22Rv1 (cell line): ENCODE data around the gene TIGIT.

Experiments used
- ZFX ChIP-seq: fragments of 450-650 bp; IDR thresholded peaks from 2 replicates; pipeline ENCODE4 v1.6.1; 2017; ENCODE audit warnings: antibody characterized with exemption, borderline replicate concordance
- TF ChIP-seq, protein P1 (sequence below): fragments of 450-650 bp; IDR thresholded peaks from 2 replicates; pipeline ENCODE4 v1.5.1; 2017; ENCODE audit warnings: mild to moderate bottlenecking

- TF ChIP-seq, protein P1, sequence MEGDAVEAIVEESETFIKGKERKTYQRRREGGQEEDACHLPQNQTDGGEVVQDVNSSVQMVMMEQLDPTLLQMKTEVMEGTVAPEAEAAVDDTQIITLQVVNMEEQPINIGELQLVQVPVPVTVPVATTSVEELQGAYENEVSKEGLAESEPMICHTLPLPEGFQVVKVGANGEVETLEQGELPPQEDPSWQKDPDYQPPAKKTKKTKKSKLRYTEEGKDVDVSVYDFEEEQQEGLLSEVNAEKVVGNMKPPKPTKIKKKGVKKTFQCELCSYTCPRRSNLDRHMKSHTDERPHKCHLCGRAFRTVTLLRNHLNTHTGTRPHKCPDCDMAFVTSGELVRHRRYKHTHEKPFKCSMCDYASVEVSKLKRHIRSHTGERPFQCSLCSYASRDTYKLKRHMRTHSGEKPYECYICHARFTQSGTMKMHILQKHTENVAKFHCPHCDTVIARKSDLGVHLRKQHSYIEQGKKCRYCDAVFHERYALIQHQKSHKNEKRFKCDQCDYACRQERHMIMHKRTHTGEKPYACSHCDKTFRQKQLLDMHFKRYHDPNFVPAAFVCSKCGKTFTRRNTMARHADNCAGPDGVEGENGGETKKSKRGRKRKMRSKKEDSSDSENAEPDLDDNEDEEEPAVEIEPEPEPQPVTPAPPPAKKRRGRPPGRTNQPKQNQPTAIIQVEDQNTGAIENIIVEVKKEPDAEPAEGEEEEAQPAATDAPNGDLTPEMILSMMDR: no peak
- no peak for TF ChIP-seq ZFX
These were observed 15.0 kb downstream of the TIGIT start for GRCh38 chr3:114308830-114309229.
